Measurements from ENCODE around the gene ZBTB20. TPM values are rescaled to one million over a fixed set of nuclear protein-coding genes. Genes with fewer than 3 reads are reported as not detected.

The ZBTB20 gene
- total RNA-seq, 5 donors from 2014 or later (not counting 1 experiment from before 2014, with no cell fraction given) = 43.1 to 80.7 (median 48.4) TPM

GRCh38 chr3:114590309-114591047 lies 556.6 kb downstream of the ZBTB20 start:
- Histone ChIP-seq H3K27me3 (replicated peaks in 1 of 2; ENCODE audit: control insufficient read depth in 2 of 2, extremely low read depth in 1 of 2, insufficient read depth in 2 of 2, low read length in 1 of 2) (no peaks in the 10 kb centered on the region), H3K9me3 (no peaks in the 10 kb centered on the region), H3K4me1 (ENCODE audit: control insufficient read depth in 1 of 2, extremely low read depth in 1 of 2, insufficient read depth in 2 of 2, low read length in 2 of 2) (no peaks in the 10 kb centered on the region), H3K27ac (ENCODE audit: low read length) (no peak overlapping the region), H3K36me3 (ENCODE audit: control insufficient read depth in 2 of 2, extremely low read depth in 1 of 2, insufficient read depth in 1 of 2, low read length in 1 of 2) (no peaks in the 10 kb centered on the region), H3K4me3 (ENCODE audit: control insufficient read depth in 1 of 2, extremely low read depth in 1 of 2, low read length in 1 of 2) (no peak overlapping the region)
- Mint-ChIP-seq H3K4me3 (no peak overlapping the region), H3K27me3 (no peaks in the 10 kb centered on the region), H3K9me3 (no peaks in the 10 kb centered on the region), H3K27ac (no peak overlapping the region), H3K4me1 (peaks cover 0 to 2% (median 1%) of the 10 kb centered on the region in 3 donors), H3K36me3 (peaks cover 39% of the 10 kb centered on the region)
- ATAC-seq (replicated peaks in 1 of 4) = no peak
- POLR2A ChIA-PET = no interaction called here
- WGBS (ENCODE audit: insufficient coverage) = no CpG with 5 or more reads among the region's 6 CpGs
- DNase-seq = no peak
- CTCF ChIA-PET = interaction anchor here in 1 of 2 donors (0.6 kb wide), 1 partner anchor 39 kb away, joined by 4 read pairs; no protein-coding TSS in a partner anchor

- 88% methylated on average over 2 of the region's 5 CpGs for WGBS (ENCODE audit: insufficient coverage)
- no peaks in the 10 kb centered on the region for H3K9me3 ChIP-seq
- POLR2A ChIA-PET = no interaction called here
Measured at GRCh38 chr3:114587986-114588385, 559.1 kb downstream of the ZBTB20 start.

DNA sequence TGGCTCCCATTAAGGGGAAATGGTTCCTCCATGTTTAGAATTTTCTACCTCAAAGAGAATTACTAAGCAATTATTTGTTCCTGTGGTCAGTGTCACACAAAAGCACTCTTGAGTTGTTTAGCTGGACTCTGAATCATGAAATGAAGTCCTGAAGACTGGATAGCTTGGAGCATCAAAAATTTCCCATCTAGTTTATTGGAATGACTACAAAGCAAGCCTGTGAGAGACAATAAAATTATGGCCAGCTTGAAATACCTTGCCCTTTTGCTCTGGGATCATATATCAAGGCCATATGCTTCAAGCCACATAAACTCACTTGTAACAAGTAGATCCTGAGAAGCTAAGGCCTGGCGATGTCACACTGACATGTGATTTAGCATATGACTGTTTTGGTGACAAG lies 561.0 kb downstream of the ZBTB20 start:
- Histone ChIP-seq H3K4me3 (ENCODE audit: control insufficient read depth in 1 of 2, extremely low read depth in 1 of 2, low read length in 1 of 2) (no peak overlapping the region), H3K27me3 (replicated peaks in 1 of 2; ENCODE audit: control insufficient read depth in 2 of 2, extremely low read depth in 1 of 2, insufficient read depth in 2 of 2, low read length in 1 of 2) (no peaks in the 10 kb centered on the region), H3K4me1 (ENCODE audit: control insufficient read depth in 1 of 2, extremely low read depth in 1 of 2, insufficient read depth in 2 of 2, low read length in 2 of 2) (no peaks in the 10 kb centered on the region), H3K27ac (ENCODE audit: low read length) (no peak overlapping the region), H3K36me3 (ENCODE audit: control insufficient read depth in 2 of 2, extremely low read depth in 1 of 2, insufficient read depth in 1 of 2, low read length in 1 of 2) (no peaks in the 10 kb centered on the region), H3K9me3 (no peaks in the 10 kb centered on the region)
- ChIA-PET CTCF (no interaction called here), POLR2A (no interaction called here)
- no peak overlapping the region for H3K4me3 Mint-ChIP-seq
- ATAC-seq (replicated peaks in 1 of 4) (no peak), DNase-seq (no peak)
- no peaks in the 10 kb centered on the region for H3K9me3 Mint-ChIP-seq
- H3K4me1 Mint-ChIP-seq = peaks cover 0 to 16% (median 7%) of the 10 kb centered on the region in 3 donors
- no peaks in the 10 kb centered on the region for H3K27me3 Mint-ChIP-seq
- no peak overlapping the region for H3K27ac Mint-ChIP-seq
- WGBS (ENCODE audit: insufficient coverage) = no CpG with 5 or more reads among the region's 1 CpG
- H3K36me3 Mint-ChIP-seq = peaks cover 31% of the 10 kb centered on the region

More at GRCh38 chr3:114587986-114588385, 559.1 kb downstream of the ZBTB20 start:
- H3K36me3 ChIP-seq (ENCODE audit: control insufficient read depth in 2 of 2, extremely low read depth in 1 of 2, insufficient read depth in 1 of 2, low read length in 1 of 2) = no peaks in the 10 kb centered on the region
- no peaks in the 10 kb centered on the region for H3K27me3 ChIP-seq (replicated peaks in 1 of 2; ENCODE audit: control insufficient read depth in 2 of 2, extremely low read depth in 1 of 2, insufficient read depth in 2 of 2, low read length in 1 of 2)
- Mint-ChIP-seq H3K4me3 (no peak overlapping the region), H3K27ac (no peak overlapping the region), H3K27me3 (no peaks in the 10 kb centered on the region), H3K9me3 (no peaks in the 10 kb centered on the region), H3K36me3 (peaks cover 31% of the 10 kb centered on the region), H3K4me1 (peaks cover 0 to 12% (median 7%) of the 10 kb centered on the region in 3 donors)
- ATAC-seq (replicated peaks in 1 of 4) = no peak
- no peaks in the 10 kb centered on the region for H3K4me1 ChIP-seq (ENCODE audit: control insufficient read depth in 1 of 2, extremely low read depth in 1 of 2, insufficient read depth in 2 of 2, low read length in 2 of 2)
- no peak overlapping the region for H3K4me3 ChIP-seq (ENCODE audit: control insufficient read depth in 1 of 2, extremely low read depth in 1 of 2, low read length in 1 of 2)
- DNase-seq = no peak
- CTCF ChIA-PET = no interaction called here
- no peak overlapping the region for H3K27ac ChIP-seq (ENCODE audit: low read length)

- no peak overlapping the region for H3K4me3 ChIP-seq (ENCODE audit: control insufficient read depth in 1 of 2, extremely low read depth in 1 of 2, low read length in 1 of 2)
- no peaks in the 10 kb centered on the region for H3K27me3 ChIP-seq (replicated peaks in 1 of 2; ENCODE audit: control insufficient read depth in 2 of 2, extremely low read depth in 1 of 2, insufficient read depth in 2 of 2, low read length in 1 of 2)
- ATAC-seq (replicated peaks in 1 of 4) = no peak
- H3K4me3 Mint-ChIP-seq = no peak overlapping the region
- H3K27ac ChIP-seq (ENCODE audit: low read length) = no peak overlapping the region
- 100% methylated on average over 3 of the region's 4 CpGs for WGBS (ENCODE audit: insufficient coverage)
- DNase-seq = no peak
- no peaks in the 10 kb centered on the region for H3K9me3 ChIP-seq
- H3K36me3 ChIP-seq (ENCODE audit: control insufficient read depth in 2 of 2, extremely low read depth in 1 of 2, insufficient read depth in 1 of 2, low read length in 1 of 2) = no peaks in the 10 kb centered on the region
- H3K27ac Mint-ChIP-seq = no peak overlapping the region
- POLR2A ChIA-PET = interaction anchor here in 1 of 2 donors (0.6 kb wide), 1 partner anchor 34 kb away, joined by 6 read pairs; no protein-coding TSS in a partner anchor
- H3K4me1 ChIP-seq (ENCODE audit: control insufficient read depth in 1 of 2, extremely low read depth in 1 of 2, insufficient read depth in 2 of 2, low read length in 2 of 2) = no peaks in the 10 kb centered on the region
- CTCF ChIA-PET = no interaction called here
- no peaks in the 10 kb centered on the region for H3K9me3 Mint-ChIP-seq
- H3K36me3 Mint-ChIP-seq = peaks cover 31% of the 10 kb centered on the region
- peaks cover 0 to 16% (median 7%) of the 10 kb centered on the region in 3 donors for H3K4me1 Mint-ChIP-seq
- H3K27me3 Mint-ChIP-seq = no peaks in the 10 kb centered on the region
Measured at GRCh38 chr3:114585687-114586086, 561.4 kb downstream of the ZBTB20 start.

DNA sequence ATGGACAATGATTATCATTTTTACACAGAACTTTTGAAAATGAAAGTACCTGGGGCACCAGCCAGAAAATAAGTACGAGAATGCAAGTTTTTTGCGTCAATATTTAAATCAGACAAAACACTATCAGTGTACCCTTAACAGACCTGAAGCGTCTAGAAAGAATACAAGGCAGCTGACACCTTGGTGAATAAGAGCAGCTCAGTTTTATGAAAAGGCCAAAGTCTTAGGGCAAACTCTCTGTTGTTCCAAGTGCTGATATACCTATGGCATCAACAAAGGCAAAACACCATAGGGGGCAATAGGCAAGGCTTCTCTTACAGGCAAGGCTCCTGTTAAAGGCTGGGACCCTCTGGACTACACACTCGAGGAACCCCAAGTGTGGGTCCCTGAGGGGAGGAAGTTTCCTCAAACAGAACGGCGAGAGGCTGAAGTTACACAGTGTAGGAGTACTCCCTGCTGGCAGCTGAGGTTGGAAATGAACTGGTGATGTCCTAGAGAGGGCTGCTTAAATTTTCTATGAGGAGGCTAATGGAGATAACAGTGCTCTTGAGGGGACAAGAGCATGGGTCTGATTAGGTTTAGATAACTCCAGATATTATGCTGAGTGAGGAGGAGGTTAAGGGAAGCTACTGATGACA lies 562.2 kb downstream of the ZBTB20 start:
- Mint-ChIP-seq H3K4me1 (peaks cover 0 to 16% (median 7%) of the 10 kb centered on the region in 3 donors), H3K36me3 (peaks cover 29% of the 10 kb centered on the region), H3K27me3 (no peaks in the 10 kb centered on the region), H3K27ac (peak overlapping the region in 1 of 2 donors; percentile 17), H3K9me3 (no peaks in the 10 kb centered on the region), H3K4me3 (no peak overlapping the region)
- no peaks in the 10 kb centered on the region for H3K4me1 ChIP-seq (ENCODE audit: control insufficient read depth in 1 of 2, extremely low read depth in 1 of 2, insufficient read depth in 2 of 2, low read length in 2 of 2)
- H3K4me3 ChIP-seq (ENCODE audit: control insufficient read depth in 1 of 2, extremely low read depth in 1 of 2, low read length in 1 of 2) = no peak overlapping the region
- H3K36me3 ChIP-seq (ENCODE audit: control insufficient read depth in 2 of 2, extremely low read depth in 1 of 2, insufficient read depth in 1 of 2, low read length in 1 of 2) = no peaks in the 10 kb centered on the region
- no peak for ATAC-seq (replicated peaks in 1 of 4)
- 88% methylated on average over 6 of the region's 6 CpGs for WGBS (ENCODE audit: insufficient coverage)
- no peaks in the 10 kb centered on the region for H3K9me3 ChIP-seq
- no peak for DNase-seq
- CTCF ChIA-PET = no interaction called here
- H3K27ac ChIP-seq (ENCODE audit: low read length) = no peak overlapping the region
- H3K27me3 ChIP-seq (replicated peaks in 1 of 2; ENCODE audit: control insufficient read depth in 2 of 2, extremely low read depth in 1 of 2, insufficient read depth in 2 of 2, low read length in 1 of 2) = no peaks in the 10 kb centered on the region
- POLR2A ChIA-PET = interaction anchor here in 1 of 2 donors (0.6 kb wide), 1 partner anchor 33 kb away, joined by 6 read pairs; no protein-coding TSS in a partner anchor

DNA sequence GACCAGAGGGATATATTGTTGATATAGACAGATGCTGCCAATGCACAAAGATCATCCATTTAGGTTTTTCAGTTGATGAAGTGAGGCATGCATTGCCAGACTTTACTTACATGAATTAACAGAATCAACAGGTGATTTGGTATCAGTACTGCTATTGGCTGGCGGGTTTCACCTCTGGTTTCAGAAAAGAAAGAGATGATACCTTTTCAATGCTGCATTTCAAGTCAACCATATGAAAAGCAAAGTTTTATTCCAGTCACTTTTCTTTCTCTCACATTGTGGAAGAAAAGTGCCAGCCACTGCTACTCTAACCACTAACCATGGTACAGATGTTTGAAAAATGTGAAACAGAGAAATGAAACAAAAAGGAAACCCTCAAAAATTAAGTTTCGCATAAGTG lies 564.2 kb downstream of the ZBTB20 start:
- H3K4me3 ChIP-seq (ENCODE audit: control insufficient read depth in 1 of 2, extremely low read depth in 1 of 2, low read length in 1 of 2) = no peak overlapping the region
- no peak overlapping the region for H3K4me3 Mint-ChIP-seq
- ChIA-PET POLR2A (no interaction called here), CTCF (no interaction called here)
- H3K36me3 ChIP-seq (ENCODE audit: control insufficient read depth in 2 of 2, extremely low read depth in 1 of 2, insufficient read depth in 1 of 2, low read length in 1 of 2) = no peaks in the 10 kb centered on the region
- H3K27ac Mint-ChIP-seq = no peak overlapping the region
- H3K4me1 ChIP-seq (ENCODE audit: control insufficient read depth in 1 of 2, extremely low read depth in 1 of 2, insufficient read depth in 2 of 2, low read length in 2 of 2) = no peaks in the 10 kb centered on the region
- H3K4me1 Mint-ChIP-seq = peaks cover 0 to 16% (median 7%) of the 10 kb centered on the region in 3 donors
- WGBS (ENCODE audit: insufficient coverage) = 67% methylated on average over 1 of the region's 2 CpGs
- H3K36me3 Mint-ChIP-seq = peaks cover 12% of the 10 kb centered on the region
- ATAC-seq (replicated peaks in 1 of 4) (no peak), DNase-seq (no peak)
- H3K27ac ChIP-seq (ENCODE audit: low read length) = no peak overlapping the region
- no peaks in the 10 kb centered on the region for H3K27me3 ChIP-seq (replicated peaks in 1 of 2; ENCODE audit: control insufficient read depth in 2 of 2, extremely low read depth in 1 of 2, insufficient read depth in 2 of 2, low read length in 1 of 2)
- H3K27me3 Mint-ChIP-seq = no peaks in the 10 kb centered on the region
- no peaks in the 10 kb centered on the region for H3K9me3 Mint-ChIP-seq
- no peaks in the 10 kb centered on the region for H3K9me3 ChIP-seq

Data from T-cell (primary cell).